ENCODE results near the gene TRMT10B.

GRCh38 chr9:37769306-37769705, 15.7 kb downstream of the TRMT10B start:
- TF ChIP-seq EZH2 (IDR thresholded peaks at IDR 0.05; ENCODE audit: low read length, missing control alignments) (no peak), CTCF (conservative IDR thresholded peaks at IDR 0.05 in 1 of 2, IDR thresholded peaks at IDR 0.05 in 1 of 2; ENCODE audit: low read depth in 1 of 2, low read length in 2 of 2) (no peak)

Measured in fibroblast of lung (primary cell).